ENCODE results near the gene ANKRD28. TPM values are rescaled to one million over a fixed set of nuclear protein-coding genes. Genes with fewer than 3 reads are reported as not detected.

ANKRD28 gene
- total RNA-seq, 1 donor from 2014 or later = 45.9 TPM

GRCh38 chr3:15676259-15676658 is 121.5 kb downstream of the ANKRD28 start:
- no peak for DNase-seq (ENCODE audit: extremely low read depth, low read depth, low spot score)

- DNase-seq (ENCODE audit: extremely low read depth, low read depth, low spot score) = no peak
Observed at GRCh38 chr3:15673536-15673935, 124.2 kb downstream of the ANKRD28 start.

GRCh38 chr3:15667484-15667883 is 130.3 kb downstream of the ANKRD28 start:
- no peak for DNase-seq (ENCODE audit: extremely low read depth, low read depth, low spot score)

GRCh38 chr3:15666277-15666676 is 131.5 kb downstream of the ANKRD28 start:
- DNase-seq (ENCODE audit: extremely low read depth, low read depth, low spot score) = no peak

GRCh38 chr3:15665510-15666150 is 132.1 kb downstream of the ANKRD28 start:
- no peak for DNase-seq (ENCODE audit: extremely low read depth, low read depth, low spot score)

GRCh38 chr3:15664144-15664543 is 133.6 kb downstream of the ANKRD28 start:
- no peak for DNase-seq (ENCODE audit: extremely low read depth, low read depth, low spot score)

- DNase-seq (ENCODE audit: extremely low read depth, low read depth, low spot score) = no peak
Observed at GRCh38 chr3:15660055-15660935, 137.5 kb downstream of the ANKRD28 start.

- DNase-seq (ENCODE audit: extremely low read depth, low read depth, low spot score) = no peak
Observed at GRCh38 chr3:15659254-15659975, 138.4 kb downstream of the ANKRD28 start.

- no peak for DNase-seq (ENCODE audit: extremely low read depth, low read depth, low spot score)
Observed at GRCh38 chr3:15657016-15657415, 140.8 kb downstream of the ANKRD28 start.

- DNase-seq (ENCODE audit: extremely low read depth, low read depth, low spot score) = no peak
Observed at GRCh38 chr3:15656342-15656741, 141.4 kb downstream of the ANKRD28 start.

- no peak for DNase-seq (ENCODE audit: extremely low read depth, low read depth, low spot score)
Observed at GRCh38 chr3:15654891-15655290, 142.9 kb downstream of the ANKRD28 start.

GRCh38 chr3:15654127-15654526 is 143.7 kb downstream of the ANKRD28 start:
- DNase-seq (ENCODE audit: extremely low read depth, low read depth, low spot score) = no peak

- no peak for DNase-seq (ENCODE audit: extremely low read depth, low read depth, low spot score)
Observed at GRCh38 chr3:15653321-15653720, 144.5 kb downstream of the ANKRD28 start.

GRCh38 chr3:15651396-15651795 is 146.4 kb downstream of the ANKRD28 start:
- no peak for DNase-seq (ENCODE audit: extremely low read depth, low read depth, low spot score)

GRCh38 chr3:15649858-15650257 is 147.9 kb downstream of the ANKRD28 start:
- DNase-seq (ENCODE audit: extremely low read depth, low read depth, low spot score) = no peak

GRCh38 chr3:15649341-15649740 is 148.4 kb downstream of the ANKRD28 start:
- DNase-seq (ENCODE audit: extremely low read depth, low read depth, low spot score) = no peak

GRCh38 chr3:15647611-15648167 is 150.1 kb downstream of the ANKRD28 start:
- peak; percentile 98 for DNase-seq (ENCODE audit: extremely low read depth, low read depth, low spot score)

GRCh38 chr3:15646851-15647511 is 150.8 kb downstream of the ANKRD28 start:
- peak; percentile 91 for DNase-seq (ENCODE audit: extremely low read depth, low read depth, low spot score)

- peak; percentile 84 for DNase-seq (ENCODE audit: extremely low read depth, low read depth, low spot score)
Observed at GRCh38 chr3:15645740-15646501, 151.9 kb downstream of the ANKRD28 start.

GRCh38 chr3:15645246-15645645 is 152.5 kb downstream of the ANKRD28 start:
- no peak for DNase-seq (ENCODE audit: extremely low read depth, low read depth, low spot score)

Measured in glomerular endothelial cell (primary cell).